ENCODE results near the gene CCT5. TPM values are rescaled to one million over a fixed set of nuclear protein-coding genes. Genes with fewer than 3 reads are reported as not detected.

Gene CCT5
- total RNA-seq, 1 experiment from 2014 or later: 532 TPM

GRCh38 chr5:10235350-10235749, 14.7 kb upstream of the CCT5 start:
- DNase-seq: no peak
- H4K8ac ChIP-seq (replicated peaks; ENCODE audit: insufficient read length, low read depth, low read length): no peak overlapping the region
- H2BK12ac ChIP-seq (ENCODE audit: insufficient read length, low read depth, low read length): no peak overlapping the region
- TF ChIP-seq CTCF (conservative IDR thresholded peaks at IDR 0.05): no peak
- no peaks in the 10 kb centered on the region for H4K20me1 ChIP-seq (ENCODE audit: control insufficient read depth, insufficient read depth, insufficient read length)
- H3K9me3 ChIP-seq (ENCODE audit: control insufficient read depth, low read depth, low read length): no peaks in the 10 kb centered on the region
- H2BK15ac ChIP-seq (ENCODE audit: low read depth, low read length): no peak overlapping the region
- no peak overlapping the region for H3K56ac ChIP-seq (ENCODE audit: insufficient read length, low read depth, low read length)
- H3K27ac Mint-ChIP-seq: peak overlapping the region; percentile 22 to 65 (median 44); a peak in 2 of 7 replicates
- no peak overlapping the region for H2AFZ ChIP-seq (ENCODE audit: low read length)
- H3K14ac ChIP-seq (ENCODE audit: insufficient read depth, low read length): no peak overlapping the region
- H3K23me2 ChIP-seq (ENCODE audit: insufficient read length, low read depth, low read length, poor library complexity, severe bottlenecking): no peaks in the 10 kb centered on the region
- H4K91ac ChIP-seq (ENCODE audit: insufficient read length, low read depth, low read length): no peak overlapping the region
- no peaks in the 10 kb centered on the region for H3K27me3 ChIP-seq (ENCODE audit: insufficient read depth, low read length)
- no peak overlapping the region for H2BK5ac ChIP-seq (ENCODE audit: insufficient read length, low read length)
- no peaks in the 10 kb centered on the region for H3K4me1 ChIP-seq (ENCODE audit: insufficient read depth, low read length)
- WGBS (ENCODE audit: extremely low coverage, insufficient read length, low lambda C conversion rate): no CpG with 5 or more reads among the region's 8 CpGs
- no peak overlapping the region for H3T11ph ChIP-seq (ENCODE audit: low read length)
- H3K27me3 Mint-ChIP-seq (ENCODE audit: low read depth): no peaks in the 10 kb centered on the region
- H3K79me2 ChIP-seq (ENCODE audit: insufficient read depth, low read length): no peaks in the 10 kb centered on the region
- no peak overlapping the region for H3K4ac ChIP-seq (ENCODE audit: low read depth, low read length)
- no peak overlapping the region for H2BK120ac ChIP-seq (ENCODE audit: low read depth, low read length, poor library complexity, severe bottlenecking)
- no peak overlapping the region for H4K5ac ChIP-seq (ENCODE audit: insufficient read length, low read depth, low read length)
- H3K9me3 Mint-ChIP-seq: no peaks in the 10 kb centered on the region
- H3K79me1 ChIP-seq (ENCODE audit: insufficient read depth, low read depth, low read length, poor library complexity, severe bottlenecking): no peaks in the 10 kb centered on the region
- H3K4me3 Mint-ChIP-seq: no peak overlapping the region
- no peak overlapping the region for H3K9ac ChIP-seq (ENCODE audit: extremely low read depth, insufficient read length, low read length)
- H3K23ac ChIP-seq (ENCODE audit: insufficient read length, low read depth, low read length): no peak overlapping the region
- H3K4me2 ChIP-seq (ENCODE audit: insufficient read depth, insufficient read length, low read length): no peak overlapping the region
- peaks cover 11 to 20% (median 17%) of the 10 kb centered on the region in 3 experiments; a peak in 6 of 7 replicates for H3K36me3 Mint-ChIP-seq (ENCODE audit: insufficient read depth in 1 of 3, low read depth in 3 of 3)
- no peak overlapping the region for H3K27ac ChIP-seq (ENCODE audit: insufficient read length, low read depth, low read length)
- H2BK20ac ChIP-seq (ENCODE audit: low read depth, low read length, poor library complexity, severe bottlenecking): no peak overlapping the region
- H3K4me1 Mint-ChIP-seq: peaks cover 6 to 7% of the 10 kb centered on the region in 2 experiments
- no peak overlapping the region for H2AK5ac ChIP-seq (ENCODE audit: insufficient read length, low read length)
- H3K18ac ChIP-seq (ENCODE audit: insufficient read length, low read depth, low read length): no peak overlapping the region

Data from H9 (cell line).